ENCODE results near the gene TRABD2B.

DNA sequence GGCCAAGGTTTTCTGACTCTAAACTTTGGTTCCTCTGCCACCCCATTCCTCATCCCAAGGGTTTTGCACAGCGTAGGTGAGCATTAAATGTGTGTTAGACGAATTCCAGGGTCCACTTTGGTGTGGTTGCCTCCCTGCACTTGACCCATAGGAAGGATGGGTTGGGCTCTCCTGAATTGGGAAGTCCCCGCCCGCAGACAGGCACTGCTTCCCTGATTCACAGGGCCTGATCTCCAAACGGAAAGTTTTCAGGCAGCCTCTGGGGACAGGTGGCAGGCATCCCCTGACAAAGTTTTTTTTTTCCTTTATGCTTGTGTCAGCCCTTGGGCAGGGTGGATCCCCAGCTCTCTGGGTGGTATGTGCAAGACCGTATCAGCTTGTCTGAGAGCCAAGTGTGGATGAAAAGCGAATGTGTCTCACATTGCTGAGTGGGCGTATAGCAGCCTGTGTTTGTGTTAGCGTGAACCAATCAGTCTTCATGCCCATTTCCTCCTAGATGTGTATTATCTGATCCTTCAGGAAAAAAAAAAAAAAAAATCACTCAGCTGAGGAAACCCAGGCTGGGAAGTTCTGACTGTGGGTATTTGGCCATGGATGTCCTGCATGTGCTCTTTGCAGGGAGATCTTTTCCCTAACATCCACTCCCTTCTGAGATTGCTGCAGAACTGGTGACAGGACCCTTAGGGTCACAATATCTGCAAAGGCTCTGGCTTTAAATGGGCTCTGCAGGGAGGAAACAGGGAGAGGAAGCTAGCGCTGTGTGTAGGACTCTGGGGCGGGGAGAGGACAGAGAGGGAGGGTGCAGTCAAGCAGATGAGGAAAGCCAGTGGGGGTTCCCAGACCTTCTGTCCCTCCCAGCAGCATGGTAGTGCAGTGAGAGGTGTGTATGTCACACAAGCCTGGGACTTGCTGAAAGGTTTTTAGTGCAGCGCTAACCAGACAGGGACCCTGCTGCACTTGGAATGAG is 42.2 kb upstream of the TRABD2B start:
- TF ChIP-seq, protein P1, sequence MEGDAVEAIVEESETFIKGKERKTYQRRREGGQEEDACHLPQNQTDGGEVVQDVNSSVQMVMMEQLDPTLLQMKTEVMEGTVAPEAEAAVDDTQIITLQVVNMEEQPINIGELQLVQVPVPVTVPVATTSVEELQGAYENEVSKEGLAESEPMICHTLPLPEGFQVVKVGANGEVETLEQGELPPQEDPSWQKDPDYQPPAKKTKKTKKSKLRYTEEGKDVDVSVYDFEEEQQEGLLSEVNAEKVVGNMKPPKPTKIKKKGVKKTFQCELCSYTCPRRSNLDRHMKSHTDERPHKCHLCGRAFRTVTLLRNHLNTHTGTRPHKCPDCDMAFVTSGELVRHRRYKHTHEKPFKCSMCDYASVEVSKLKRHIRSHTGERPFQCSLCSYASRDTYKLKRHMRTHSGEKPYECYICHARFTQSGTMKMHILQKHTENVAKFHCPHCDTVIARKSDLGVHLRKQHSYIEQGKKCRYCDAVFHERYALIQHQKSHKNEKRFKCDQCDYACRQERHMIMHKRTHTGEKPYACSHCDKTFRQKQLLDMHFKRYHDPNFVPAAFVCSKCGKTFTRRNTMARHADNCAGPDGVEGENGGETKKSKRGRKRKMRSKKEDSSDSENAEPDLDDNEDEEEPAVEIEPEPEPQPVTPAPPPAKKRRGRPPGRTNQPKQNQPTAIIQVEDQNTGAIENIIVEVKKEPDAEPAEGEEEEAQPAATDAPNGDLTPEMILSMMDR (IDR thresholded peaks at IDR 0.05) = no peak
- no peak for TF ChIP-seq POLR2A (IDR thresholded peaks at IDR 0.05)

Measured in upper lobe of left lung (tissue), 4 donors.